Measurements from ENCODE around the gene HAGHL. TPM values are rescaled to one million over a fixed set of nuclear protein-coding genes. Genes with fewer than 3 reads are reported as not detected.

HAGHL gene
- total RNA-seq, 1 donor from 2014 or later, result 17.7 TPM

GRCh38 chr16:702341-702740, 24.6 kb upstream of the HAGHL start:
- Histone ChIP-seq H3K4me3 (ENCODE audit: low read depth, low read length) (no peak overlapping the region), H3K36me3 (ENCODE audit: control insufficient read depth, insufficient read depth, low read length) (no peaks in the 10 kb centered on the region), H3K27me3 (ENCODE audit: control insufficient read depth, insufficient read depth, low read length) (peaks cover 84% of the 10 kb centered on the region)
- TF ChIP-seq CTCF (IDR thresholded peaks at IDR 0.05; ENCODE audit: insufficient read depth, low read length, poor library complexity, severe bottlenecking), result no peak
- no peak for DNase-seq (ENCODE audit: low read depth)

GRCh38 chr16:703406-703805, 23.5 kb upstream of the HAGHL start:
- H3K36me3 ChIP-seq (ENCODE audit: control insufficient read depth, insufficient read depth, low read length), result no peaks in the 10 kb centered on the region
- H3K27me3 ChIP-seq (ENCODE audit: control insufficient read depth, insufficient read depth, low read length), result peaks cover 92% of the 10 kb centered on the region
- TF ChIP-seq CTCF (IDR thresholded peaks at IDR 0.05; ENCODE audit: insufficient read depth, low read length, poor library complexity, severe bottlenecking), result no peak
- no peak for DNase-seq (ENCODE audit: low read depth)
- no peak overlapping the region for H3K4me3 ChIP-seq (ENCODE audit: low read depth, low read length)

- Histone ChIP-seq H3K27me3 (ENCODE audit: control insufficient read depth, insufficient read depth, low read length) (peaks cover 95% of the 10 kb centered on the region), H3K4me3 (ENCODE audit: low read depth, low read length) (no peak overlapping the region), H3K36me3 (ENCODE audit: control insufficient read depth, insufficient read depth, low read length) (no peaks in the 10 kb centered on the region)
- DNase-seq (ENCODE audit: low read depth), result no peak
- TF ChIP-seq CTCF (IDR thresholded peaks at IDR 0.05; ENCODE audit: insufficient read depth, low read length, poor library complexity, severe bottlenecking), result no peak
Observed at GRCh38 chr16:704047-704446, 22.9 kb upstream of the HAGHL start.

GRCh38 chr16:704552-705380, 22.1 kb upstream of the HAGHL start:
- peaks cover 95% of the 10 kb centered on the region for H3K27me3 ChIP-seq (ENCODE audit: control insufficient read depth, insufficient read depth, low read length)
- TF ChIP-seq CTCF (IDR thresholded peaks at IDR 0.05; ENCODE audit: insufficient read depth, low read length, poor library complexity, severe bottlenecking), result no peak
- no peak for DNase-seq (ENCODE audit: low read depth)
- no peak overlapping the region for H3K4me3 ChIP-seq (ENCODE audit: low read depth, low read length)
- H3K36me3 ChIP-seq (ENCODE audit: control insufficient read depth, insufficient read depth, low read length), result no peaks in the 10 kb centered on the region

- no peak for TF ChIP-seq CTCF (IDR thresholded peaks at IDR 0.05; ENCODE audit: insufficient read depth, low read length, poor library complexity, severe bottlenecking)
Observed at GRCh38 chr16:705431-706188, 21.3 kb upstream of the HAGHL start, which contains the start of gene FBXL16. FBXL16 (minus strand) TSS chr16:705801; CDS start chr16:697405, 8,396 bp downstream.

More at GRCh38 chr16:705431-706188, 21.3 kb upstream of the HAGHL start, which contains the start of gene FBXL16:
- no peak within 1 kb of the TSS for H3K4me3 ChIP-seq (ENCODE audit: low read depth, low read length)
- peaks cover 95% of the 10 kb centered on the region for H3K27me3 ChIP-seq (ENCODE audit: control insufficient read depth, insufficient read depth, low read length)
- no peaks in the 10 kb centered on the region for H3K36me3 ChIP-seq (ENCODE audit: control insufficient read depth, insufficient read depth, low read length)
- no peak for DNase-seq (ENCODE audit: low read depth)
